Keratinocyte (primary cell): Measurements from ENCODE around the gene TRAF2. TPM values are rescaled to one million over a fixed set of nuclear protein-coding genes. Genes with fewer than 3 reads are reported as not detected.
A peak's percentile ranks its signal among the peaks of the same experiment; 100 is the strongest.
"Not testable (repeated sequence)": the region's sequence is repeated elsewhere in the genome, so short reads cannot be mapped to it uniquely, and the experiment has no call there.

Source experiments
- DNase-seq: peaks from one replicate; pipeline ENCODE4 v3.0.0-alpha.2; 2011; ENCODE audit warnings: low read depth, missing footprints, low spot score
- FAIRE-seq: peaks from 2 replicates; lab custom pipeline; 2011; peaks lifted over from hg19 to GRCh38; lab: Jason Lieb, UNC
- H2AFZ ChIP-seq: 2 replicates; pipeline ENCODE4 v1.6.0; 2012; ENCODE audit warnings: low read length, control low read depth, inconsistent platforms; ENCODE audit not compliant: control insufficient read depth
- H3K27ac ChIP-seq: 2 replicates; pipeline ENCODE4 v1.5.1; 2011; ENCODE audit warnings: low read length; ENCODE audit not compliant: control insufficient read depth, insufficient read depth
- H3K27me3 ChIP-seq: 3 replicates; pipeline ENCODE4 v1.6.0; 2011; ENCODE audit warnings: low read length; ENCODE audit not compliant: control insufficient read depth, insufficient read depth; ENCODE audit errors: extremely low read depth
- H3K36me3 ChIP-seq, 2 experiments: 2 replicates in 1 of 2; 3 replicates in 1 of 2; pipeline ENCODE4 v1.5.1; 2011; ENCODE audit warnings: low read length in 2 of 2, mild to moderate bottlenecking in 1 of 2; ENCODE audit not compliant: control insufficient read depth in 2 of 2, insufficient read depth in 2 of 2; ENCODE audit errors: extremely low read depth in 1 of 2
- H3K4me1 ChIP-seq: 3 replicates; pipeline ENCODE4 v1.5.1; 2011; ENCODE audit warnings: low read length; ENCODE audit not compliant: control insufficient read depth, insufficient read depth; ENCODE audit errors: extremely low read depth
- H3K4me2 ChIP-seq: 3 replicates; pipeline ENCODE4 v1.6.0; 2011; ENCODE audit warnings: low read depth, low read length; ENCODE audit not compliant: control insufficient read depth, insufficient read depth; ENCODE audit errors: extremely low read depth
- H3K4me3 ChIP-seq, 3 experiments: fragments of 200-600 bp in 1 of 3; sonication (generic) in 1 of 3; 2 replicates in 2 of 3; 3 replicates in 1 of 3; pipeline ENCODE4 v1.5.1; 2011 to 2016; ENCODE audit warnings: low read length in 3 of 3, mild to moderate bottlenecking in 3 of 3, control low read depth in 2 of 3, inconsistent platforms in 1 of 3, low read depth in 1 of 3, mixed read lengths in 1 of 3, mixed run types in 1 of 3, moderate library complexity in 1 of 3; ENCODE audit not compliant: control insufficient read depth in 2 of 3, insufficient read depth in 2 of 3; ENCODE audit errors: extremely low read depth in 1 of 3
- H3K79me2 ChIP-seq: 2 replicates; pipeline ENCODE4 v1.6.0; 2012; ENCODE audit warnings: low read length; ENCODE audit not compliant: control insufficient read depth, insufficient read depth
- H3K9ac ChIP-seq: 3 replicates; pipeline ENCODE4 v1.6.0; 2011; ENCODE audit warnings: low read length; ENCODE audit not compliant: control insufficient read depth, insufficient read depth; ENCODE audit errors: extremely low read depth
- H3K9me1 ChIP-seq: 3 replicates; pipeline ENCODE4 v1.6.0; 2011; ENCODE audit warnings: low read length; ENCODE audit not compliant: control insufficient read depth, insufficient read depth; ENCODE audit errors: extremely low read depth
- H3K9me3 ChIP-seq: 2 replicates; pipeline ENCODE4 v1.5.1; 2012; ENCODE audit warnings: low read depth, low read length; ENCODE audit not compliant: control insufficient read depth
- H4K20me1 ChIP-seq: 3 replicates; pipeline ENCODE4 v1.6.0; 2011; ENCODE audit warnings: low read length; ENCODE audit not compliant: control insufficient read depth, insufficient read depth; ENCODE audit errors: extremely low read depth
- CTCF ChIP-seq, 3 experiments: IDR thresholded peaks in 1 of 3; conservative IDR thresholded peaks in 1 of 3; optimal IDR thresholded peaks in 1 of 3; 2 replicates in 2 of 3; 3 replicates in 1 of 3; pipeline versions ENCODE3 to v1.5.1; 2011; ENCODE audit warnings: low read length in 3 of 3, mild to moderate bottlenecking in 3 of 3, moderate library complexity in 2 of 3, control low read depth in 1 of 3, inconsistent platforms in 1 of 3; ENCODE audit not compliant: insufficient read depth in 2 of 3; ENCODE audit errors: extremely low read depth in 1 of 3
- dilution Hi-C: fragments of 300-500 bp; cut with MboI; formaldehyde crosslinking; loops from one replicate; pipeline ENCODE4 v1.7.0; 2020; ENCODE audit warnings: low sequenced_read_pairs; ENCODE audit not compliant: extremely low pct_ligation_motif_present
- polyA plus RNA-seq, 5 experiments: library from polyadenylated mRNA; depleted of rRNA in 3 of 5; stranded (reverse) in 3 of 5; stranded (forward) in 1 of 5; unstranded in 1 of 5; fragments of >200 nt; gene quantifications; 1 replicate in 1 of 5; 2 replicates in 3 of 5; 3 replicates in 1 of 5; pipeline versions ENCODE4 v1.2.1 to v1.2.3, GENCODE V29; 2011 to 2012; ENCODE audit warnings: missing spikeins in 2 of 5, low read depth in 1 of 5, low replicate concordance in 1 of 5

The TRAF2 gene
- polyA plus RNA-seq, 1 donor (not counting 4 experiments of a cell fraction or from before 2014, with no cell fraction given): 9.9 TPM

- TF ChIP-seq CTCF (optimal IDR thresholded peaks at IDR 0.05 in 1 of 3, IDR thresholded peaks at IDR 0.05 in 1 of 3, conservative IDR thresholded peaks at IDR 0.05 in 1 of 3; ENCODE audit: extremely low read depth in 1 of 3, insufficient read depth in 2 of 3, low read length in 3 of 3): peak; percentile 71 to 92 (median 73)
- H3K4me1 ChIP-seq, H3K27ac ChIP-seq, FAIRE-seq, DNase-seq, H3K9me1 ChIP-seq, H3K79me2 ChIP-seq, dilution Hi-C loops, H2AFZ ChIP-seq, H3K4me3 ChIP-seq, H3K9me3 ChIP-seq, H4K20me1 ChIP-seq, H3K9ac ChIP-seq, H3K36me3 ChIP-seq: not testable (repeated sequence)
- H3K27me3 ChIP-seq: peaks cover 35% of the 10 kb centered on the region
- peak within 1 kb of the TSS; percentile 70 for H3K4me2 ChIP-seq
Measured at GRCh38 chr9:136842380-136842948, 43.9 kb upstream of the TRAF2 start, which contains the start of gene AJM1. Gene AJM1, plus strand, starts transcription at chr9:136842478. Its CDS starts 1,937 bp downstream, at chr9:136844415.

GRCh38 chr9:136843159-136843800 is 43.0 kb upstream of the TRAF2 start:
- dilution Hi-C loops, H3K9ac ChIP-seq, H3K79me2 ChIP-seq, FAIRE-seq, H3K36me3 ChIP-seq, H3K27ac ChIP-seq, DNase-seq, H4K20me1 ChIP-seq, H3K4me2 ChIP-seq, H2AFZ ChIP-seq, H3K9me3 ChIP-seq, H3K9me1 ChIP-seq, H3K4me1 ChIP-seq, H3K4me3 ChIP-seq: not testable (repeated sequence)
- peaks cover 43% of the 10 kb centered on the region for H3K27me3 ChIP-seq
